Measurements from ENCODE around the gene SSBP3.
A peak's percentile ranks its signal among the peaks of the same experiment; 100 is the strongest.

Gene SSBP3

GRCh38 chr1:54325703-54326461, 80.3 kb downstream of the SSBP3 start:
- H3K36me3 ChIP-seq (ENCODE audit: control insufficient read depth, insufficient read depth, low read length): no peaks in the 10 kb centered on the region
- H3K79me2 ChIP-seq: peaks cover 3% of the 10 kb centered on the region
- H3K4me2 ChIP-seq (ENCODE audit: low read length): no peak overlapping the region
- no peak overlapping the region for H3K9ac ChIP-seq
- TF ChIP-seq CTCF (IDR thresholded peaks at IDR 0.05): no peak
- H3K4me1 ChIP-seq: peaks cover 18% of the 10 kb centered on the region
- no peak overlapping the region for H2AFZ ChIP-seq
- H3K27me3 ChIP-seq (ENCODE audit: control insufficient read depth, insufficient read depth, low read length): no peaks in the 10 kb centered on the region
- H3K9me3 ChIP-seq (ENCODE audit: control insufficient read depth, low read length): no peaks in the 10 kb centered on the region
- H3K4me3 ChIP-seq (ENCODE audit: low read depth, low read length): no peak overlapping the region
- peak overlapping the region; percentile 49 for H3K27ac ChIP-seq

DNA sequence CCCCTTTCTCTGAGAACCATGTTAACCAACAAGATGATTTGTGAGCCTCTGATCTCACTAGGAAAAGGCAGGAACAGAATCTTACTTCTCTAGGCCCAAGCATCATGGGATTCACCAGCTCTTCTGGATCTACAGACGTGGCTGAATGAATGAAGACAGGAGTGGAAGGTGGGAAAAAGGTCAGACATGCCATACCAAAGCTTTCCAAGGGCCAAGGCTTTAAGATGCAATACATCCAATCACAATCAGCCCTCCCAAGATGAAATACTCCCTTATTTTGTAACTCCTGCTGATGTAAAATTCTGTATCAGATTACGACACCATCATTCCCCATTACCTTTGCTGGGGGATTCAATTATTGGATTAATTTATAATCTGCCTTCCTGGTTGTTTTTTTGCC, 80.9 kb downstream of the SSBP3 start:
- Histone ChIP-seq H3K27me3 (ENCODE audit: control insufficient read depth, insufficient read depth, low read length) (no peaks in the 10 kb centered on the region), H2AFZ (no peak overlapping the region), H3K9me3 (ENCODE audit: control insufficient read depth, low read length) (no peaks in the 10 kb centered on the region), H3K9ac (no peak overlapping the region), H3K79me2 (peaks cover 8% of the 10 kb centered on the region), H3K4me1 (peaks cover 13% of the 10 kb centered on the region), H3K4me2 (ENCODE audit: low read length) (no peak overlapping the region), H3K27ac (no peak overlapping the region), H3K4me3 (ENCODE audit: low read depth, low read length) (no peak overlapping the region), H3K36me3 (ENCODE audit: control insufficient read depth, insufficient read depth, low read length) (no peaks in the 10 kb centered on the region)
- TF ChIP-seq CTCF (IDR thresholded peaks at IDR 0.05): no peak

GRCh38 chr1:54324251-54325140, 81.7 kb downstream of the SSBP3 start:
- Histone ChIP-seq H3K79me2 (peaks cover 8% of the 10 kb centered on the region), H3K27ac (no peak overlapping the region), H3K36me3 (ENCODE audit: control insufficient read depth, insufficient read depth, low read length) (no peaks in the 10 kb centered on the region), H3K27me3 (ENCODE audit: control insufficient read depth, insufficient read depth, low read length) (no peaks in the 10 kb centered on the region), H2AFZ (no peak overlapping the region), H3K4me3 (ENCODE audit: low read depth, low read length) (no peak overlapping the region), H3K9me3 (ENCODE audit: control insufficient read depth, low read length) (no peaks in the 10 kb centered on the region), H3K4me1 (peaks cover 11% of the 10 kb centered on the region), H3K4me2 (ENCODE audit: low read length) (no peak overlapping the region), H3K9ac (no peak overlapping the region)
- no peak for TF ChIP-seq CTCF (IDR thresholded peaks at IDR 0.05)

- H3K27me3 ChIP-seq (ENCODE audit: control insufficient read depth, insufficient read depth, low read length): no peaks in the 10 kb centered on the region
- no peak overlapping the region for H3K9ac ChIP-seq
- H3K4me2 ChIP-seq (ENCODE audit: low read length): no peak overlapping the region
- H3K27ac ChIP-seq: peak overlapping the region; percentile 49
- H3K9me3 ChIP-seq (ENCODE audit: control insufficient read depth, low read length): no peaks in the 10 kb centered on the region
- H3K36me3 ChIP-seq (ENCODE audit: control insufficient read depth, insufficient read depth, low read length): no peaks in the 10 kb centered on the region
- H2AFZ ChIP-seq: no peak overlapping the region
- H3K4me1 ChIP-seq: peaks cover 11% of the 10 kb centered on the region
- H3K4me3 ChIP-seq (ENCODE audit: low read depth, low read length): no peak overlapping the region
- no peak for TF ChIP-seq CTCF (IDR thresholded peaks at IDR 0.05)
- peaks cover 8% of the 10 kb centered on the region for H3K79me2 ChIP-seq
Observed at GRCh38 chr1:54323921-54324250, 82.3 kb downstream of the SSBP3 start.

Data from parathyroid adenoma (tissue), 2 donors.